ENCODE results near the gene LIMS1.

Gene LIMS1

DNA sequence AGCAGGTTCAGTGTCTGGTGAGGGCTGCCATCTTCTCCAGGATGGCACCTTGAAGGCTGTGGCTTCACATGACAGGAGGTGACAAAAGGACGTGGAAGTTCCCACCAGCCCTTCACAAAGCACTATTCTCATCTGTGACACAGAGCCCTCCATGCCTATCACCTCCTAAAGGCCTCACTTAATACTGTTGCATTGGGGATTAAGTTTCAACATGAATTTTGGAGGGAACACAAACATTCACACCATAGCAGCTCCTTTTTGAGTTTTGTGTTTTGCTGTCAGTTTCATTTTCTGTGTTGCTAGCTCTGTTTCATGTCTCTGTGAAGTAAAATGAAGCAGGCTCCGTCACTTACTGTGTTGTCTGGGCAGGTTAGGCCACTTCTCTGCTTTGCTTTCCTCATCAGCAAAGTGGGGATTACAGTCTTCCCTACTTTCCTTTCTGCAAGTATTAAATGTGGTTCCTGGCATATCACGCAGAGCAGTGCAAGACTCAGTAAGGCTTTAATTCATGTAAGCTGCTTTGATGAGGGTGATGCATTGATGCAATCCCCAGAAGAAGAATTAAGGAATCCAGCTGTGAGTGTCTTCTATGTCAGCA is 31.6 kb downstream of the LIMS1 start:
- Mint-ChIP-seq H3K27ac (no peak overlapping the region), H3K36me3 (no peaks in the 10 kb centered on the region), H3K9me3 (no peaks in the 10 kb centered on the region), H3K27me3 (no peaks in the 10 kb centered on the region), H3K4me1 (peaks cover 7% of the 10 kb centered on the region), H3K4me3 (no peak overlapping the region)

DNA sequence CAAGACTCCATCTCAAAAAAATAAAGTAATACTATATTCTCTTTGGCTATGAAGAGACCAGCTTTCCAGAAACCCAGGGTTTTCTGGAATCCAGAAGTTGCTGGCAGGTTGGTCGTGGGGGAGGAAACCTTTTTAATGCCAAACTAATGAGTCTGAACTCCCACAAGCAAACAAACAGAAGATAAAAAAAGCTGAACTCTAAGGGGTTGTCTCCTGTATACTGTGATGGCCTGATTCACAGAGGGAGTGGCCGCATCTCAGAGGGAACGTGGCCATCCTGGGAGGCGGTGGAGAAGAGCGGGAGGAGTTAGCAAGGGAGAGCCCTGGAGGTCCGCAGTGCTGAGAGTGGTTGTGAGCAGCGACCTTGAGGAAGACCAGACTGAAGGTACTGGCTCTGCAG is 36.1 kb downstream of the LIMS1 start:
- no peaks in the 10 kb centered on the region for H3K27me3 Mint-ChIP-seq
- no peaks in the 10 kb centered on the region for H3K9me3 Mint-ChIP-seq
- H3K36me3 Mint-ChIP-seq, result no peaks in the 10 kb centered on the region
- no peak overlapping the region for H3K4me3 Mint-ChIP-seq
- peaks cover 12% of the 10 kb centered on the region for H3K4me1 Mint-ChIP-seq
- H3K27ac Mint-ChIP-seq, result no peak overlapping the region

DNA sequence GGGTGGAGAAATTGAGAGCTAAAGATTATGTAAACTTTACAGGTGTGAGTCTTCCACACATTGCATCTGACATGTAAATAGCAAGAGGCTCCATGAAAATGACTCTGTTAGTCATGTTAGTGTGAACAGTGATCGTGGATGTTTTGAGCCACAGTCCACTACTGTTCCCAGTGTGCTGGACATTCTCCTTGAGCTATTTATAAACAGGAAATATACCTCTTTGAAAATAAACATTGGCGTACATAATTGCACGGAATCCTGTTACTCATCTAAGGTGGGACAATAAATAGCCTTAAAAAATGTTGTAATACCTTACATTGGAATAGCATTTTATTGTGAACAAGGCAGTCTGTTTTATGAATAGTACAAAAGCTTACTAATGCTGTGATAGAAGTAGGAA is 37.0 kb downstream of the LIMS1 start:
- Mint-ChIP-seq H3K27ac (no peak overlapping the region), H3K27me3 (no peaks in the 10 kb centered on the region), H3K4me3 (no peak overlapping the region), H3K9me3 (no peaks in the 10 kb centered on the region), H3K4me1 (peaks cover 5% of the 10 kb centered on the region), H3K36me3 (no peaks in the 10 kb centered on the region)

DNA sequence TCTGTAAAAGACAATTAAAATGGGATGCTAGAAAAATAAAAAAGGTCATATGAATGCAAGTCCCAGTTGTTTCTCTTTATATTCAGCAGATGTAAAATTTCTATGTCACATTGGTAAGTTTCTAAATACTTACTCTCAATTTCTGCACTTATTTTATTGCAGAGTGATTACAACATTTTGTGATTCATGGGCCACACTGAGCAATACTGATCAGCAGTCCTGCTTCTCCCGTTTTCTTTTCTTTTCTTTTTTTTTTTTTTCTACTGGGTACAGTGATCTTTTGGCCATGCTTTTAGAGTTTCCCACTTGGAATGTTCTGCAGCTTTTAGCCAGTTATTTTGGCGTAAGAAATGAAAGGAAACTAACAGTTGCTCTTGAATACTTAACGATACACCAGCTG is 38.8 kb downstream of the LIMS1 start:
- Mint-ChIP-seq H3K9me3 (no peaks in the 10 kb centered on the region), H3K27me3 (no peaks in the 10 kb centered on the region), H3K36me3 (no peaks in the 10 kb centered on the region), H3K4me3 (no peak overlapping the region), H3K4me1 (peaks cover 5% of the 10 kb centered on the region), H3K27ac (no peak overlapping the region)

DNA sequence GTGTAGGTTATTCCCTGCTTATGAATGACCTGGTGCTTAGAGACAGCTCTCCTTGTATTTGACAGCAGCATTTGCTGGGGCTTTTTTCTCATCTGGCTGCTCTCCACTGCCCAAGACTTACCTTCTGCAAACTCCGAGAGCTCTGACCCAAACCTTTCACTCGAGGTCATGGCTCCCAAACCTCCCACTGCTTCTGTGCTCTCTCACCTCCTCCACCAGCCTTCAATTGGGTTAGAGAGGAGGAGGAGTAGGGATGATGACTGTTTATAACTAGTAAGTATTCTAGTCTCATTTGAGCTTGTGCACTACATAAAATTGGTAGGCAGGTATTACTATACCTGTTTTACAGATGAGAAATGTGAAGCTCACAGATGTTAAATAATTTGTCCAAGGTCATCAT is 40.1 kb downstream of the LIMS1 start:
- Mint-ChIP-seq H3K27me3 (no peaks in the 10 kb centered on the region), H3K27ac (no peak overlapping the region)

DNA sequence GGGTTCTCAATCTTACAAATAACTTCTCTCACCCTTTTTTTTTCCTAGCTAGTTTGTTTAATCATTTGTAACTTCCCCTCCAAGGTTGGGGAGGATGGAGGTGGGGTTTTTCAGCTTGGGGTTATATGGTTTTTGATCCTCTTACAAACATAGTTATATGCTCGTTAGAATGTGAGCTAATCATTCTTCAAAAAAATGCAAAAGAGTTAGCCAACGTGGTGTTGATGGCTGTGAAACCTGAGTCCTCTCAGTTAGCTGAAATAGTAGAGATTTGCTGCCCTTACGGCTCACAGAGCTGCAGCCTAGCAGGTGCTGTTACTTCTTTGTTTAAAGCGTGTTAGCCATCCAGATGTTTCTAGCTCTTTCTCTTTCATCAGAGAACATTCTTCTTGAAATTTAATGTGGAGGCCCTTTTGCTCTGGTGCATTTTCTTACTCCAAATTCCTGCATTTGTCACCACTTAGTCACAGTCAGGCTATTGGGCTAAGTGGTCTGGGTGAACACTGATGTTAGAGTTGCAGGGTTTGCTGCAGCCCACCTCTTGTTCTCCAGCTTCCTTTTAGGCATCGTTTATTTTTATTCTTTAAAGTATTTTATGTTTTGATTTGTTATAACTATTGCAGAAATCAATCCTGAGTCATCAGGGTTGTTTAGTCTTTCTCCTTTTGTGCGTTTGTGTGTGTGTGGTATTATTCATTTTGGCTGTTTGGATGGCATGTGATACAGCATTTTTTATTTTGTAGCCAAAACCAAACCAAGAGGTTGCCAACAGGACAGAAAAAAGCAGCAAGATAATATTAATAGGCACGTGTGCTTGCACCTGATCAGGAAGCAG is 41.1 kb downstream of the LIMS1 start:
- H3K4me1 Mint-ChIP-seq, result peaks cover 5% of the 10 kb centered on the region
- no peaks in the 10 kb centered on the region for H3K36me3 Mint-ChIP-seq
- H3K4me3 Mint-ChIP-seq, result no peak overlapping the region
- no peak overlapping the region for H3K27ac Mint-ChIP-seq
- no peaks in the 10 kb centered on the region for H3K27me3 Mint-ChIP-seq
- H3K9me3 Mint-ChIP-seq, result no peaks in the 10 kb centered on the region

More for the DNA sequence above, 40.1 kb downstream of the LIMS1 start:
- no peak overlapping the region for H3K4me3 Mint-ChIP-seq
- H3K9me3 Mint-ChIP-seq, result no peaks in the 10 kb centered on the region
- no peaks in the 10 kb centered on the region for H3K36me3 Mint-ChIP-seq
- peaks cover 5% of the 10 kb centered on the region for H3K4me1 Mint-ChIP-seq

DNA sequence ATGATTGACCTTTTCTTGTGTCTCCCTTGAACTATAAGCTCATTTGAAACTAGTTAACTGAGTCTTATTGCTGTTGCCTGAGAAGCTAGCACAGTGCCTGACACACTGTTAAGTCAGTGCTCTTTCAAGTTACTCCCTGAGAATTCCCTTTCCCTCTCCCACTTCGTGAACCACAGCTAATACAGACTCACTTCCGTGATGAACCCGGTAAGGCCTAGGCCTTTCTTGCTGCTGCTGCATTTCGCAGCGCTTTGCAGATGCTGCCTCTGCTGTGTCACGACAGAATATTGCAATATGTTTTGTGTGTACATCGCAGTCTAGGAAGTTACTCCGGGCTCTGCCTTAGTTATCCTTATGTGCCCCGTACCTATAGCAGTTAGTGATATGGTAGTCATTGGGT is 42.8 kb downstream of the LIMS1 start:
- Mint-ChIP-seq H3K4me3 (no peak overlapping the region), H3K27me3 (no peaks in the 10 kb centered on the region), H3K4me1 (peaks cover 5% of the 10 kb centered on the region), H3K27ac (no peak overlapping the region), H3K9me3 (no peaks in the 10 kb centered on the region), H3K36me3 (no peaks in the 10 kb centered on the region)

DNA sequence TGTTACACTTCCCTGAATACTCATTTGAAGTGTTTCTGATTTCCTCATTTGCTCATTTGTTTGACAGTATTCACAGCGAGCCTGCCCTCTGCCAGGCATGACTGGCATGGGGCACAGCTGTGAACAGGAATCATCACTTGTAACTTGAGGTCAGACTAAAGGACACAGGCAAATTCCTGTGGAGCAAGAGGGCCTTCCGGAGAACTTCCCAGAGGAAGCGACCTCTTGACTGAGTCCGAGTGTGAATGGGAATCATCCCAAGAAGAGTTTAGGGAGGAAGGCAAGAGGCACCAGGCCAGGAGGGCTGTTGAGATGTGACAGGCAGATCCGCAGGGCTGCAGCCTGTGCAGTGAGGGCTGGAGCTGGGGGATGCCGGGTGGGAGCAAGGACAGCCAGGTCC is 45.4 kb downstream of the LIMS1 start:
- no peaks in the 10 kb centered on the region for H3K36me3 Mint-ChIP-seq
- peaks cover 13% of the 10 kb centered on the region for H3K4me1 Mint-ChIP-seq
- no peaks in the 10 kb centered on the region for H3K9me3 Mint-ChIP-seq
- H3K27ac Mint-ChIP-seq, result no peak overlapping the region
- H3K4me3 Mint-ChIP-seq, result no peak overlapping the region
- H3K27me3 Mint-ChIP-seq, result no peaks in the 10 kb centered on the region

DNA sequence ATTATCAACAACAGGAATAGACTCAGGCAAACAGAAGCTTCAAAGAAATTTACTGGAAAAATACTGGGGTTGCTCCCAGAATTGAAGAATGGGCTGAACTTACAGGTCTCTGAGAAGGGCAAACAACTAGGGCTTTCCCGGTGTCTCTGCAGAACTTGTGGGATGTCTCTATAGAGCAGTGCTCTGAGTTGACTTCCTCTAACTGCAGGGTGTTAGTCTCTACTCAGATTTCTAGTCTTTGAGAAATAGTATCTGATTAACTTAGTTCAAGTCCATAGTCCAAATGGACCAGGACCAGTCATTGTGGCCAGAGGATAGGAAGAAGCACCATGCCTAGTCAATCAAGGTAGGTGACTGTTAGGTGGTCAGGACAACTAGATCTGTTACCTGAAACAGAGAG is 45.8 kb downstream of the LIMS1 start:
- Mint-ChIP-seq H3K4me3 (no peak overlapping the region), H3K4me1 (peaks cover 10% of the 10 kb centered on the region), H3K36me3 (no peaks in the 10 kb centered on the region), H3K27me3 (no peaks in the 10 kb centered on the region), H3K27ac (no peak overlapping the region), H3K9me3 (no peaks in the 10 kb centered on the region)

DNA sequence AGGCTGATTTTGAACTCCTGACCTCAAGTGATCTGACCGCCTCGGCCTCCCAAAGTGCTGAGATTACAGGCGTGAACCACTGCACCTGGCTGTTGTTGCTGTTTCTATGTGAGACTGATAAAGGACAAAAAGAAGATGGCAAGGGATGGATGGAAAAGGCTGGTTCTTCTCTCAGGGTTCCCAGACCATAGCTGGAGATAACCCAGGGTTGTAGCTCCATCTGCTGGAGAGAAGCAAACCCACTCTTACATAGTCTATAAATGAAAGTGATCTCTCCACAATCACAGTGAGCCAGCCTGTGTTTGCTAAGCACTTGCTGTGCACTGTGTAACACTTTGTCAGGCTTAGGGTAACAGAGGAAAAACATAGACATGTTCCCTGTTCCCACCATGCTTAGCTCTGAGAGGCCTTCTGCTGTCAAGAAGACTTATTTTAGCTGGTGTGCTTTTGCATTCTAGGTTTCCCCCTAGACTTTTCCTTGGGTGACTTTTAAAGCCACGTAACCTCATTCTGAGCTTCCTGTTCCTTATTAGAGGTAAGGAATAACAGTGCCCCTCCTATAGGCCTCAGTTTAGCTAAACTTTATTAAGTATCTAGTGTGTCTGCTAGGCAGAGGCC is 49.7 kb downstream of the LIMS1 start:
- Mint-ChIP-seq H3K27ac (no peak overlapping the region), H3K36me3 (no peaks in the 10 kb centered on the region), H3K4me1 (peaks cover 17% of the 10 kb centered on the region), H3K9me3 (no peaks in the 10 kb centered on the region), H3K27me3 (no peaks in the 10 kb centered on the region), H3K4me3 (no peak overlapping the region)

DNA sequence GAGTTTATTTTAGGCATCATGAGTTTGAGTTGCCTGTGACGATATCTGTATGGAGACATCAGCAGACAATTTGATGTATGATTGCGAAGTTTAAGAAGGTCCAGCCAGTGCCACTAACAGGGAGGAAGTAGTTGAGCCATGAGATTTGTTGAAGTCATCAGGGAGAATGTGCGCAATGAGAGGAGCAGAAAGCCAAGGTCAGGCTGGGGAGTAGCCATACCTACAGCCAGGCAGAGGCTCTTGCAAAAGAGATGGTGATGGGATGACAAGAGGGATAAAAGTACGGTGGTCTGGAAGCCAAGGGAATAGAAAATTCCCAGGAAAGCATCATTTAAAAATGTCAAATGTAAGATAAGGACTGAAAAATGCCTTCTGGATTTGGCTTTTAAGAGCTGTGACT is 51.2 kb downstream of the LIMS1 start:
- no peak overlapping the region for H3K27ac Mint-ChIP-seq
- H3K36me3 Mint-ChIP-seq, result no peaks in the 10 kb centered on the region
- H3K9me3 Mint-ChIP-seq, result no peaks in the 10 kb centered on the region
- H3K4me3 Mint-ChIP-seq, result no peak overlapping the region
- peaks cover 17% of the 10 kb centered on the region for H3K4me1 Mint-ChIP-seq
- no peaks in the 10 kb centered on the region for H3K27me3 Mint-ChIP-seq

DNA sequence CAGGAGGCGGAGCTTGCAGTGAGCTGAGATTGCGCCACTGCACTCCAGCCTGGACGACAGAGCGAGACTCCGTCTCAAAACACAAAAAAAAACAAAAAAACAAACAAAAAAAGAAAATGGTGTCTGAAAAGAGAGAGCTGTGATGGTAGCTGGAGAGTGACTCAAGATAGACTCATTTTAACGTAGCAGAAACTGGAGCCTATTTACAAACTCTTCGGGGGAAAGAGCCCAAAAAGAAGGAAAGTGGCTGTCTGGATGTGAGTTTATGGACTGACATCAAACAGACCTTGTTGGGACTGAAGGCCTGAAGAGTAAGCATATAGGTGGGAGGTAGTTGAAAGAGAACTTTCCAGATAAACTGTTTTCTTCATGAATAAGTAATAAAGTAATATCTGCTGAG is 51.8 kb downstream of the LIMS1 start:
- peaks cover 17% of the 10 kb centered on the region for H3K4me1 Mint-ChIP-seq

DNA sequence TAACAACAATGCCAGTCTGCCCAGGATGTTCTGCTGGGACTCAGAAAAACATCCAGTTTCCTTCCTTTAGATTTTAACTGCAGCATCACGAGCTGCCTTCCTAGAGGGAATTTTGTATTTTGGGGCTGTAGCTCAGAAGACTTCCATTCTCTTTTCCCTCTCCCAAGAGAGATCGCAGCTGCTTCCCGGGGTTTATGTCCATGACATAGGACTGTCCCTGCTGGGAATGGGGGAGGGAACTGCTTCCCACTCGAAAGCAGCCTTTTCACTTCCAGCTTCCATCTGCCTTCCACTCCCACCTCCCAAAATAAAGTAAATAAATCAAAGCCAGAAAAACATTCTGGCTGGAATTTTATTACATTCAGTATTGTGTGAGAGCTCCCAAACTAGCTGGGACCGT is 52.4 kb downstream of the LIMS1 start:
- H3K27me3 Mint-ChIP-seq, result no peaks in the 10 kb centered on the region
- no peak overlapping the region for H3K27ac Mint-ChIP-seq
- no peaks in the 10 kb centered on the region for H3K36me3 Mint-ChIP-seq
- H3K9me3 Mint-ChIP-seq, result no peaks in the 10 kb centered on the region
- H3K4me3 Mint-ChIP-seq, result no peak overlapping the region
- H3K4me1 Mint-ChIP-seq, result peaks cover 17% of the 10 kb centered on the region

More for the DNA sequence above, 51.8 kb downstream of the LIMS1 start:
- no peaks in the 10 kb centered on the region for H3K36me3 Mint-ChIP-seq
- H3K27me3 Mint-ChIP-seq, result no peaks in the 10 kb centered on the region
- no peaks in the 10 kb centered on the region for H3K9me3 Mint-ChIP-seq
- no peak overlapping the region for H3K4me3 Mint-ChIP-seq
- no peak overlapping the region for H3K27ac Mint-ChIP-seq

DNA sequence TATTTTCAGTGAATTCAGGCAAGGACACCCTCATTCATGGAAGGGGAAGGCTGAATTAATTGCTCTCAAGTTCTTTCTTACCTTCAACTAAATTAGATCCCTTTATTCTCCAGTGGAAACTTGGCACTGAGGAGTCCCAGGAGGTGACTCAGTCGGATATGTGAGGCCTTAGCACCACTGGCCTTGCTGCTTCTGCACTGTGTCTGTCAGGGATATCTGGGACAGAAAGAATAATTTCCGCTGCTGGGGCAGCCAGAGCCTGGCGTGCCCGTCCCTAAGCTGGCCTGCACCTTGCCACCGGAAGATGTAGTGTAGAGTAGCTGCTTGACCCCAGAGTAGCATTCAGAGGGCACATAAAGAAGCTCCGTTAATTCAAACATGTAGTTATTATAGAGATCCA is 53.4 kb downstream of the LIMS1 start:
- H3K4me3 Mint-ChIP-seq, result no peak overlapping the region
- no peaks in the 10 kb centered on the region for H3K27me3 Mint-ChIP-seq
- H3K4me1 Mint-ChIP-seq, result peaks cover 17% of the 10 kb centered on the region
- H3K36me3 Mint-ChIP-seq, result no peaks in the 10 kb centered on the region
- no peaks in the 10 kb centered on the region for H3K9me3 Mint-ChIP-seq
- H3K27ac Mint-ChIP-seq, result no peak overlapping the region

DNA sequence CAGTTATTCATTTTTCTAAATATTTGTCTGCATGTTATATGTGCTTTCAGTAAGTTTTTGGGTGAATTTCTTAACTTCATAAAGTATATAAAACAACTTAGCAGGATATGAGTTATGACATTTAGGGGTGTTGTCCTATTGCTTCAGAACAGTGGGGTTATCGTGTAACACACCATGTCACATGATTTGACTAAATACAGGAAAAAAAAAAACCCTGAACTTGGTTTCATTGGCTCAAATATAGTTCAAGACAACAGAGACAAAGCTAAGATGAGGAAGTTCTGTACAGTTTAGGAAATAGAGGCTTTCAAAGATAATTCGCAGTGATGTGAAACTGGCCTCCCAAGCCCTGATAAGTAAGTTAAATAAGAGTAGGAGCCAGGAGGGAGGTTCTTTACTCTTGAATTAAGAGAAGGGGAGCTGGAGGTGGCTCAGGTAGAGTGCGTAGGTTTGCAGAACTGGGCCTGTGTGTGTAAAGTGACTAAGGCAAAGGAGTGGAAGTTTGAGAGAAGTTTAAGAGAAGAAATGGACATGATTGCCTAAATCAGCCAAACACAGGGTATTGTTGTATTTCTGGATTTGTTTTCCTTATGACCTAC is 53.9 kb downstream of the LIMS1 start:
- peaks cover 20% of the 10 kb centered on the region for H3K4me1 Mint-ChIP-seq
- no peaks in the 10 kb centered on the region for H3K27me3 Mint-ChIP-seq
- H3K36me3 Mint-ChIP-seq, result no peaks in the 10 kb centered on the region
- no peaks in the 10 kb centered on the region for H3K9me3 Mint-ChIP-seq
- peak overlapping the region; percentile 44 for H3K27ac Mint-ChIP-seq
- no peak overlapping the region for H3K4me3 Mint-ChIP-seq

DNA sequence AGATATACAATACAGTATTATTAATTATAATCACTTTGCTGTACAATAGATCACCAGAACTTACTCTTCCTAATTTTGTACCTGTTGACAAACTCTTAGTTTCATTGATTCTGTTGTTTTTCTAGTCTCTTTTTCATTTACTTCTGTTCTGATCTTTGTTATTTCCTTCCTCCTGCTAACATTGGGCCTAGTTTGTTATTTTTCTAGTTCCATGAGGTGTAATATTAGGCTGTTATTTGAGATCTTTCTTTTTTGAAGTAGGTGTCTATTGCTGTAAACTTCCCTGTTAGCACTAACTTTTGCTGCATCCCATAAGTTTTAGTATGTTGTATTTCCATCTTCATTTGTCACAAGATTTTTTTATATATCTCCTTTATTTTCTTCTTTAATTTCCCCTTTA is 55.1 kb downstream of the LIMS1 start:
- Mint-ChIP-seq H3K9me3 (no peaks in the 10 kb centered on the region), H3K36me3 (no peaks in the 10 kb centered on the region), H3K27me3 (no peaks in the 10 kb centered on the region), H3K4me3 (no peak overlapping the region), H3K27ac (no peak overlapping the region), H3K4me1 (peaks cover 24% of the 10 kb centered on the region)
